Measurements from ENCODE around the gene ABCA4.

- no peak for TF ChIP-seq POLR2A (IDR thresholded peaks at IDR 0.05)
- no peak for TF ChIP-seq CTCF (IDR thresholded peaks at IDR 0.05)
- TF ChIP-seq POLR2AphosphoS5 (IDR thresholded peaks at IDR 0.05), result no peak
- TF ChIP-seq EP300 (IDR thresholded peaks at IDR 0.05), result no peak
These were observed 140.4 kb downstream of the ABCA4 start for GRCh38 chr1:93980320-93981273.
